ENCODE measurements around the gene MED9. TPM values are rescaled to one million over a fixed set of nuclear protein-coding genes. Genes with fewer than 3 reads are reported as not detected.

MED9 gene
- total and polyA plus RNA-seq, 3 experiments from 2014 or later, result 13.5 to 17.9 (median 13.8) TPM

GRCh38 chr17:17497065-17497844 lies 20.5 kb downstream of the MED9 start:
- H3K27ac ChIP-seq (ENCODE audit: low read depth, low read length), result no peak overlapping the region
- ChIA-PET CTCF (interaction anchor here (0.6 to 3.6 kb wide), 36 partner anchors 8 to 571 kb away, joined by 3 to 71 read pairs (median 4); partner anchors contain the start of gene PEMT), POLR2A (interaction anchor here (0.9 to 1.1 kb wide), 3 partner anchors 8 to 145 kb away, joined by 3 to 5 read pairs (median 4); no protein-coding TSS in a partner anchor)
- Mint-ChIP-seq H3K27me3 (peaks cover 7 to 10% of the 10 kb centered on the region in 2 donors), H3K36me3 (peaks cover 0 to 6% (median 0%) of the 10 kb centered on the region in 3 donors), H3K27ac (peak overlapping the region in 1 of 8 donors; percentile 84), H3K9me3 (no peaks in the 10 kb centered on the region), H3K4me3 (peak overlapping the region in 6 of 7 donors; percentile 25 to 60 (median 56)), H3K4me1 (peaks cover 11 to 25% (median 11%) of the 10 kb centered on the region in 3 donors)
- no peak for DNase-seq
- H3K4me3 ChIP-seq (ENCODE audit: low read length), result no peak overlapping the region
- peaks cover 10% of the 10 kb centered on the region for H3K4me1 ChIP-seq (ENCODE audit: insufficient read depth, low read length)
- H3K9me3 ChIP-seq (ENCODE audit: low read length), result no peaks in the 10 kb centered on the region
- H3K27me3 ChIP-seq (ENCODE audit: insufficient read depth, low read length, poor library complexity, severe bottlenecking), result no peaks in the 10 kb centered on the region
- H3K36me3 ChIP-seq (ENCODE audit: insufficient read depth, low read length), result no peaks in the 10 kb centered on the region

DNA sequence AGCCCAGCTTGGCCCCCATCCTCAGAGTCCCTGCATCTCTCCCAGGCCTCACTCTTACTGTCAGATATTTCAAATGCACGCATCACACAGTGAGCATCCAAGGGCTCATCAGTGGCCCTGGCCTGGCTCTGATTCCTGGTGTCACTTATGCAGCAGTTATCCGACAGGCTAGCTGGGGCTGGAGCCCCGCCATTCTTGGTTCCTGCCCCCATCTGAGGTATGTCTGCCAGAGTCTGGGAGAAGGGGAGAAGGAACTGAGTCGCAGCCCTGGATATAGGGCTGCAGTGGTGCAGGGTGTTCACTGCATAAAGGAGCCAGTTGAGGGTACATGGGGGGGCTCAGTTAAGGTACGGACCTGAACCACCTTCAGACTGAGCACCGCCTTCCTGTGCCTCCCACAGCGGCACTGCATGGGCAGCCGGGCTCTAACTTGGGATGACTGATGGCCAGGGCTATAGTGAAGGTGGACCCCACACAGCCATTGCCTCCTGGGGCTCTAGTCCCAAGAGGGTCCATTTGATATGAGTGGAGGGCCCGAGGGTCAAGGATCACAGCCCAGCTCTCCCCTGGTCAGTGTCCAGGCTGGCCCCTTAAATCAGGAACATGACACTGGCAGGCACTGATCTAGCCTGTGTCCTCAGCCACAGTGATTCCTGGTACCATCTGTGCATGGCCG lies 21.2 kb downstream of the MED9 start:
- Histone ChIP-seq H3K4me3 (ENCODE audit: low read length) (no peak overlapping the region), H3K9me3 (ENCODE audit: low read length) (no peaks in the 10 kb centered on the region), H3K4me1 (ENCODE audit: insufficient read depth, low read length) (peaks cover 10% of the 10 kb centered on the region), H3K27ac (ENCODE audit: low read depth, low read length) (no peak overlapping the region), H3K27me3 (ENCODE audit: insufficient read depth, low read length, poor library complexity, severe bottlenecking) (no peaks in the 10 kb centered on the region), H3K36me3 (ENCODE audit: insufficient read depth, low read length) (no peaks in the 10 kb centered on the region)
- Mint-ChIP-seq H3K9me3 (no peaks in the 10 kb centered on the region), H3K27me3 (peaks cover 9 to 11% of the 10 kb centered on the region in 2 donors), H3K4me1 (peaks cover 11 to 25% (median 11%) of the 10 kb centered on the region in 3 donors), H3K36me3 (no peaks in the 10 kb centered on the region), H3K27ac (no peak overlapping the region), H3K4me3 (peak overlapping the region in 1 of 7 donors; percentile 53)
- POLR2A ChIA-PET, result interaction anchor here (1.1 kb wide), 1 partner anchor 145 kb away, joined by 5 read pairs; no protein-coding TSS in a partner anchor
- no peak for DNase-seq
- CTCF ChIA-PET, result interaction anchor here (0.8 to 3.6 kb wide), 10 partner anchors 13 to 421 kb away, joined by 3 to 71 read pairs (median 6); partner anchors contain the start of gene PEMT

GRCh38 chr17:17498606-17499301 lies 22.0 kb downstream of the MED9 start:
- CTCF ChIA-PET, result interaction anchor here (2.2 kb wide), 1 partner anchor 70 kb away, joined by 5 read pairs; no protein-coding TSS in a partner anchor
- Histone ChIP-seq H3K4me1 (ENCODE audit: insufficient read depth, low read length) (peaks cover 10% of the 10 kb centered on the region), H3K36me3 (ENCODE audit: insufficient read depth, low read length) (no peaks in the 10 kb centered on the region), H3K27me3 (ENCODE audit: insufficient read depth, low read length, poor library complexity, severe bottlenecking) (no peaks in the 10 kb centered on the region), H3K9me3 (ENCODE audit: low read length) (no peaks in the 10 kb centered on the region), H3K27ac (ENCODE audit: low read depth, low read length) (no peak overlapping the region), H3K4me3 (ENCODE audit: low read length) (no peak overlapping the region)
- no peak overlapping the region for H3K4me3 Mint-ChIP-seq
- peaks cover 11 to 25% (median 11%) of the 10 kb centered on the region in 3 donors for H3K4me1 Mint-ChIP-seq
- H3K27ac Mint-ChIP-seq, result no peak overlapping the region
- DNase-seq, result no peak
- POLR2A ChIA-PET, result no interaction called here
- peaks cover 9 to 11% of the 10 kb centered on the region in 2 donors for H3K27me3 Mint-ChIP-seq
- no peaks in the 10 kb centered on the region for H3K36me3 Mint-ChIP-seq
- H3K9me3 Mint-ChIP-seq, result no peaks in the 10 kb centered on the region

DNA sequence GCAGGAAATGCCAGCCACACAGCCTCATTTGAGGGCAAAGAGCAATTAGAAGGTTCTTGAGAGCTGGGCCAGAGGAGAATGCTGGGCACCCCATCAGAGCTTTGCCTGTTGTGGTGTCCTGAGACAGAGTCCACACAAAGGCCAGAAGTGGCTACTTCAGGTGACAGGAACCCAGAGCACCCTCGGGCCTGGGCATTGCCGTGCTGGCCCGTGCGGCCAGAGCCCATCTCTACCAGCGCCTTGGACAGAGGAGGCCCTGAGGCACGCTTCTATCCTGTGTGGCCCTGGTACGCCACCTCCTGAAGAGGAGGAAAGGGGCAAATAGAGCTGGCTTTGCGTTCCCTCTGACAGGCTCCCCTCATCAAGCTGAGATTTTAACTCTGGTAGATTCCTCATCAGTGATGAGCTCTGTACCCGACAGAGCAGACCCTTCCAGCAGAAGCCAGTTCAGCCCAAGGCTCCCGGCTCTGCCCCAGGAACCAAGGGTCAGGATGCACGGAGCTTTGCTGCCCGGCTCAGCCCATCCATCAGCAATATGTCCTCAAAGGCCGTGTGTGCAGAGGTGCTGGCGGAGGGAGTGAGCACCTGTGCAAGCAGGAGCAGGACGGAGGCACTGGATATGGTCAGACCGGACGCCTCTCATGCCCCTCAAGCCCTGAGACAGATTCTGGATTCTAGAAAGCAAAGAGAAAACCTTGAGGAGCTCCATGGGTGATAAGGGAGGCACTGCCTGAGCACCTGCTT lies 22.8 kb downstream of the MED9 start:
- DNase-seq, result no peak
- Histone ChIP-seq H3K36me3 (ENCODE audit: insufficient read depth, low read length) (no peaks in the 10 kb centered on the region), H3K4me3 (ENCODE audit: low read length) (no peak overlapping the region), H3K9me3 (ENCODE audit: low read length) (no peaks in the 10 kb centered on the region), H3K4me1 (ENCODE audit: insufficient read depth, low read length) (peaks cover 10% of the 10 kb centered on the region), H3K27ac (ENCODE audit: low read depth, low read length) (no peak overlapping the region), H3K27me3 (ENCODE audit: insufficient read depth, low read length, poor library complexity, severe bottlenecking) (no peaks in the 10 kb centered on the region)
- POLR2A ChIA-PET, result no interaction called here
- Mint-ChIP-seq H3K27me3 (peaks cover 9 to 11% of the 10 kb centered on the region in 2 donors), H3K9me3 (no peaks in the 10 kb centered on the region), H3K27ac (no peak overlapping the region), H3K4me3 (no peak overlapping the region), H3K4me1 (peaks cover 11 to 20% (median 11%) of the 10 kb centered on the region in 3 donors), H3K36me3 (no peaks in the 10 kb centered on the region)
- CTCF ChIA-PET, result no interaction called here

GRCh38 chr17:17500999-17501605 lies 24.3 kb downstream of the MED9 start:
- H3K4me1 Mint-ChIP-seq, result peaks cover 4 to 6% (median 5%) of the 10 kb centered on the region in 3 donors
- peak overlapping the region in 1 of 7 donors; percentile 27 for H3K4me3 Mint-ChIP-seq
- POLR2A ChIA-PET, result no interaction called here
- Histone ChIP-seq H3K27ac (ENCODE audit: low read depth, low read length) (no peak overlapping the region), H3K4me1 (ENCODE audit: insufficient read depth, low read length) (peaks cover 6% of the 10 kb centered on the region), H3K36me3 (ENCODE audit: insufficient read depth, low read length) (no peaks in the 10 kb centered on the region), H3K27me3 (ENCODE audit: insufficient read depth, low read length, poor library complexity, severe bottlenecking) (no peaks in the 10 kb centered on the region), H3K9me3 (ENCODE audit: low read length) (no peaks in the 10 kb centered on the region), H3K4me3 (ENCODE audit: low read length) (no peak overlapping the region)
- DNase-seq, result no peak
- no peaks in the 10 kb centered on the region for H3K36me3 Mint-ChIP-seq
- peaks cover 2 to 6% of the 10 kb centered on the region in 2 donors for H3K27me3 Mint-ChIP-seq
- peak overlapping the region in 1 of 8 donors; percentile 69 for H3K27ac Mint-ChIP-seq
- CTCF ChIA-PET, result no interaction called here
- no peaks in the 10 kb centered on the region for H3K9me3 Mint-ChIP-seq

GRCh38 chr17:17502741-17503565 lies 26.2 kb downstream of the MED9 start:
- Histone ChIP-seq H3K4me1 (ENCODE audit: insufficient read depth, low read length) (no peaks in the 10 kb centered on the region), H3K4me3 (ENCODE audit: low read length) (no peak overlapping the region), H3K27ac (ENCODE audit: low read depth, low read length) (no peak overlapping the region), H3K9me3 (ENCODE audit: low read length) (no peaks in the 10 kb centered on the region), H3K27me3 (ENCODE audit: insufficient read depth, low read length, poor library complexity, severe bottlenecking) (no peaks in the 10 kb centered on the region), H3K36me3 (ENCODE audit: insufficient read depth, low read length) (no peaks in the 10 kb centered on the region)
- Mint-ChIP-seq H3K36me3 (no peaks in the 10 kb centered on the region), H3K9me3 (no peaks in the 10 kb centered on the region), H3K4me1 (no peaks in the 10 kb centered on the region), H3K27ac (no peak overlapping the region), H3K27me3 (peaks cover 2 to 6% of the 10 kb centered on the region in 2 donors), H3K4me3 (no peak overlapping the region)
- POLR2A ChIA-PET, result no interaction called here
- CTCF ChIA-PET, result no interaction called here
- no peak for DNase-seq

All from CD8-positive, alpha-beta memory T cell (primary cell).